Osteoblast (primary cell): ENCODE results near the gene NAA11. TPM values are rescaled to one million over a fixed set of nuclear protein-coding genes. Genes with fewer than 3 reads are reported as not detected.

Experiments
- DNase-seq: peaks from one replicate; pipeline ENCODE4 v3.0.0; 2011; ENCODE audit warnings: low spot score, mixed read lengths; ENCODE audit not compliant: insufficient read length; ENCODE audit errors: missing footprints
- H2AFZ ChIP-seq: 2 replicates; pipeline ENCODE4 v1.6.0; 2011; ENCODE audit warnings: mild to moderate bottlenecking, low read length
- H3K27ac ChIP-seq: 2 replicates; pipeline ENCODE4 v1.5.1; 2011; ENCODE audit warnings: mild to moderate bottlenecking, low read depth, low read length, moderate library complexity
- H3K27me3 ChIP-seq: 2 replicates; pipeline ENCODE4 v1.6.0; 2012; ENCODE audit warnings: mild to moderate bottlenecking, control low read depth, inconsistent platforms, low read length, moderate library complexity; ENCODE audit not compliant: insufficient read depth
- H3K36me3 ChIP-seq: 2 replicates; pipeline ENCODE4 v1.5.1; 2011; ENCODE audit warnings: mild to moderate bottlenecking, low read length, control low read depth, moderate library complexity; ENCODE audit not compliant: insufficient read depth
- H3K4me1 ChIP-seq: 2 replicates; pipeline ENCODE4 v1.5.1; 2011; ENCODE audit warnings: mild to moderate bottlenecking, low read length, control low read depth, moderate library complexity; ENCODE audit not compliant: insufficient read depth
- H3K4me2 ChIP-seq: 2 replicates; pipeline ENCODE4 v1.6.0; 2011; ENCODE audit warnings: mild to moderate bottlenecking, low read length; ENCODE audit not compliant: insufficient read depth
- H3K4me3 ChIP-seq: fragments of 200-600 bp; sonication (generic); 3 replicates; pipeline ENCODE4 v1.5.1; 2012; ENCODE audit warnings: mild to moderate bottlenecking, low read length, inconsistent platforms; ENCODE audit not compliant: insufficient read depth
- H3K79me2 ChIP-seq: 2 replicates; pipeline ENCODE4 v1.6.0; 2012; ENCODE audit warnings: mild to moderate bottlenecking, low read length, control low read depth, inconsistent platforms; ENCODE audit not compliant: insufficient read depth
- H3K9me3 ChIP-seq: 2 replicates; pipeline ENCODE4 v1.5.1; 2011; ENCODE audit warnings: low read depth, low read length, control low read depth
- H4K20me1 ChIP-seq: 2 replicates; pipeline ENCODE4 v1.6.0; 2012; ENCODE audit warnings: mild to moderate bottlenecking, low read length, control low read depth; ENCODE audit not compliant: insufficient read depth
- CTCF ChIP-seq: IDR thresholded peaks from 2 replicates; pipeline ENCODE4 v1.5.1; 2011; ENCODE audit warnings: mild to moderate bottlenecking, low read depth, low read length, moderate library complexity; ENCODE audit errors: extremely low read depth
- total RNA-seq: library from RNA; depleted of rRNA; stranded (reverse); fragments of >200 nt; gene quantifications from 2 replicates; pipeline ENCODE4 v1.2.3, GENCODE V29; 2012

Gene NAA11
- total RNA-seq, 1 donor: not detected

- H3K79me2 ChIP-seq: no peaks in the 10 kb centered on the region
- H2AFZ ChIP-seq: no peak overlapping the region
- no peaks in the 10 kb centered on the region for H3K27me3 ChIP-seq
- no peak overlapping the region for H3K4me2 ChIP-seq
- H3K9me3 ChIP-seq: no peaks in the 10 kb centered on the region
- H4K20me1 ChIP-seq: no peaks in the 10 kb centered on the region
- no peaks in the 10 kb centered on the region for H3K36me3 ChIP-seq
- no peak overlapping the region for H3K27ac ChIP-seq
- no peaks in the 10 kb centered on the region for H3K4me1 ChIP-seq
- peak; percentile 19 for DNase-seq
- TF ChIP-seq CTCF: no peak
- no peak overlapping the region for H3K4me3 ChIP-seq
Measured at GRCh38 chr4:79294064-79294463, 31.8 kb downstream of the NAA11 start.

GRCh38 chr4:79292008-79292407 lies 33.9 kb downstream of the NAA11 start:
- DNase-seq: no peak
- Histone ChIP-seq H3K4me1 (no peaks in the 10 kb centered on the region), H3K27me3 (no peaks in the 10 kb centered on the region), H3K4me2 (no peak overlapping the region), H3K27ac (no peak overlapping the region), H3K36me3 (no peaks in the 10 kb centered on the region), H3K79me2 (no peaks in the 10 kb centered on the region), H2AFZ (no peak overlapping the region), H3K9me3 (no peaks in the 10 kb centered on the region), H4K20me1 (no peaks in the 10 kb centered on the region), H3K4me3 (no peak overlapping the region)
- TF ChIP-seq CTCF: no peak

GRCh38 chr4:79290376-79290775 lies 35.5 kb downstream of the NAA11 start:
- no peak for DNase-seq
- H3K79me2 ChIP-seq: no peaks in the 10 kb centered on the region
- no peaks in the 10 kb centered on the region for H3K4me1 ChIP-seq
- H3K36me3 ChIP-seq: no peaks in the 10 kb centered on the region
- no peaks in the 10 kb centered on the region for H3K27me3 ChIP-seq
- H2AFZ ChIP-seq: no peak overlapping the region
- no peak overlapping the region for H3K27ac ChIP-seq
- H3K4me2 ChIP-seq: no peak overlapping the region
- TF ChIP-seq CTCF: no peak
- no peaks in the 10 kb centered on the region for H4K20me1 ChIP-seq
- H3K4me3 ChIP-seq: no peak overlapping the region
- no peaks in the 10 kb centered on the region for H3K9me3 ChIP-seq

- Histone ChIP-seq H3K27ac (no peak overlapping the region), H4K20me1 (no peaks in the 10 kb centered on the region), H3K4me1 (no peaks in the 10 kb centered on the region), H3K79me2 (no peaks in the 10 kb centered on the region), H3K4me2 (no peak overlapping the region), H3K36me3 (no peaks in the 10 kb centered on the region), H3K27me3 (no peaks in the 10 kb centered on the region), H3K9me3 (no peaks in the 10 kb centered on the region), H2AFZ (no peak overlapping the region), H3K4me3 (no peak overlapping the region)
- DNase-seq: no peak
- TF ChIP-seq CTCF: no peak
Measured at GRCh38 chr4:79288185-79288584, 37.7 kb downstream of the NAA11 start.
